Loucy (cell line): ENCODE measurements around the gene ADH1A.

Source experiments
- H2AFZ ChIP-seq: fragments of 200-600 bp; sonication (generic); 2 replicates; pipeline ENCODE4 v1.6.0; 2016; ENCODE audit warnings: antibody characterized with exemption, mild to moderate bottlenecking, low read length, moderate library complexity
- H3F3A ChIP-seq: fragments of 200-600 bp; 2 replicates; pipeline ENCODE4 v1.6.0; 2016; ENCODE audit warnings: antibody characterized with exemption, low read depth, mild to moderate bottlenecking
- H3K27me3 ChIP-seq: fragments of 200-600 bp; sonication (generic); 2 replicates; pipeline ENCODE4 v1.6.1; 2014; ENCODE audit warnings: low read length, mild to moderate bottlenecking; ENCODE audit not compliant: insufficient read depth, poor library complexity, severe bottlenecking
- H3K36me3 ChIP-seq: fragments of 200-600 bp; sonication (generic); 2 replicates; pipeline ENCODE4 v1.6.1; 2016; ENCODE audit warnings: low read length; ENCODE audit not compliant: insufficient read depth
- H3K4me1 ChIP-seq: fragments of 200-600 bp; sonication (generic); 2 replicates; pipeline ENCODE4 v1.5.1; 2014; ENCODE audit warnings: low read length, mild to moderate bottlenecking; ENCODE audit not compliant: insufficient read depth, poor library complexity, severe bottlenecking
- H3K4me2 ChIP-seq: fragments of 200-600 bp; sonication (generic); 2 replicates; pipeline ENCODE4 v1.6.0; 2014; ENCODE audit warnings: antibody characterized with exemption, low read length, low read depth, mild to moderate bottlenecking; ENCODE audit not compliant: poor library complexity, severe bottlenecking
- H3K4me3 ChIP-seq: fragments of 200-600 bp; sonication (generic); 2 replicates; pipeline ENCODE4 v1.5.1; 2014; ENCODE audit warnings: low read length, mild to moderate bottlenecking, mixed read lengths; ENCODE audit not compliant: poor library complexity, severe bottlenecking
- H3K79me2 ChIP-seq: fragments of 200-600 bp; sonication (generic); 2 replicates; pipeline ENCODE4 v1.6.1; 2014; ENCODE audit warnings: low read length; ENCODE audit not compliant: insufficient read depth
- H3K9ac ChIP-seq: fragments of 200-600 bp; sonication (generic); 2 replicates; pipeline ENCODE4 v1.6.0; 2014; ENCODE audit warnings: mild to moderate bottlenecking, low read depth, low read length, moderate library complexity; ENCODE audit not compliant: poor library complexity, severe bottlenecking
- H3K9me2 ChIP-seq: fragments of 200-600 bp; sonication (generic); replicated peaks from 2 replicates; pipeline ENCODE4 v1.6.1; 2016; ENCODE audit warnings: low read depth, low read length, mixed read lengths
- H3K9me3 ChIP-seq: fragments of 200-600 bp; sonication (generic); 2 replicates; pipeline ENCODE4 v1.6.1; 2014; ENCODE audit warnings: mild to moderate bottlenecking, antibody characterized with exemption, low read length, low read depth; ENCODE audit not compliant: insufficient read depth
- H4K20me1 ChIP-seq: fragments of 200-600 bp; sonication (generic); 2 replicates; pipeline ENCODE4 v1.6.0; 2014; ENCODE audit warnings: antibody characterized with exemption, low read length, mild to moderate bottlenecking; ENCODE audit not compliant: insufficient read depth, poor library complexity, severe bottlenecking
- EZH2phosphoT487 ChIP-seq: fragments of 200-600 bp; IDR thresholded peaks from 2 replicates; pipeline ENCODE4 v1.6.1; 2018; ENCODE audit warnings: antibody characterized with exemption, mild to moderate bottlenecking, moderate library complexity, borderline replicate concordance
- TF ChIP-seq, protein P1 (sequence below): fragments of 200-600 bp; sonication (generic); conservative IDR thresholded peaks from 2 replicates; pipeline ENCODE4 v1.5.1; 2014; ENCODE audit warnings: mild to moderate bottlenecking, antibody characterized with exemption, low read length

The ADH1A gene

DNA sequence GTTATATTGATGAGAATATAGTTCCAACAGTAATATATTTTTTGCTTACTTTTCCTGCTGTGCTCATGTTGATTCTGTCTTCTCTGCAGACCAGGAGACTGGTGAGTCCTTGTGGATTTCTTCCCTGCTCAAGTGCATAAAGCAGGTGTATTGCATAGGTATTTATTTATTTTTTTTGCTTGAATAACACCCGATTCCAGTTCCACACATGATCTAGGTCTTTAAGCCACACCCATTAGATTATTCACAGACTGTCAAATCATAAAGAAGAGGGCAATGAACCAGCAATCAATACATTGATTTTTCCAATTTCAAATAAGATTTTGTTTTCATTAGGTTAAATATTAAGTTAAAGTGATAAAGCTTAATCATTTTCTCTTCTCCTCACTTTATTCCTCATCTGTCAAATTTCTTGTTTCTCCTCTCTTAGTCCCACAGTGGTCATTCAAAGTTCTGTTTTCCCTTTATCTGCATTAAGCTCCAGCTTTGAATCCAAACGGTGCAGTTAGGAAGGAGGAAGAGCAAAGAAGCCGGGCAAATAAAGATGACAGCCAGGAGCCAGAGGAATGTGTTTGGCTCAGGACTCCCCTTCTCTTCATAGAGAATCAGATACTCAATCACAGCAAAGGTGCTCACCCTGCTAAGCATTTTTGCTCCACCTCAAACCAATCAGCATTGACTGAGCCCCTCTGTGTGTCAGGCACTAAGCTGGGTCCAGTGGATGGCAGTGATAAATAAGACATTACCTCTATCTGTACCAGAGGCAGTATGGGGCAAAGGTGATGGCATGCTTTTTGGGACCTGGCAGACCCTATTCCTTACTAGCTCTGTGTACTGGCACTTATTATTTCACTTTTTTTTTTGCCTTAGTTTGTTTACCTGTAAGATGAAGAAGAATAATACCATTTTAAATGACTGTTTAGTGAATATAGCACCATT lies at the start of gene ADH1A:
Gene ADH1A (minus strand): TSS at position 138 of the 939 bp plus-strand sequence. CDS start 71 bp downstream, at position 67.
- no peaks in the 10 kb centered on the region for H3K9me2 ChIP-seq
- H4K20me1 ChIP-seq: no peaks in the 10 kb centered on the region
- no peak within 1 kb of the TSS for H3K4me3 ChIP-seq
- TF ChIP-seq, protein P1, sequence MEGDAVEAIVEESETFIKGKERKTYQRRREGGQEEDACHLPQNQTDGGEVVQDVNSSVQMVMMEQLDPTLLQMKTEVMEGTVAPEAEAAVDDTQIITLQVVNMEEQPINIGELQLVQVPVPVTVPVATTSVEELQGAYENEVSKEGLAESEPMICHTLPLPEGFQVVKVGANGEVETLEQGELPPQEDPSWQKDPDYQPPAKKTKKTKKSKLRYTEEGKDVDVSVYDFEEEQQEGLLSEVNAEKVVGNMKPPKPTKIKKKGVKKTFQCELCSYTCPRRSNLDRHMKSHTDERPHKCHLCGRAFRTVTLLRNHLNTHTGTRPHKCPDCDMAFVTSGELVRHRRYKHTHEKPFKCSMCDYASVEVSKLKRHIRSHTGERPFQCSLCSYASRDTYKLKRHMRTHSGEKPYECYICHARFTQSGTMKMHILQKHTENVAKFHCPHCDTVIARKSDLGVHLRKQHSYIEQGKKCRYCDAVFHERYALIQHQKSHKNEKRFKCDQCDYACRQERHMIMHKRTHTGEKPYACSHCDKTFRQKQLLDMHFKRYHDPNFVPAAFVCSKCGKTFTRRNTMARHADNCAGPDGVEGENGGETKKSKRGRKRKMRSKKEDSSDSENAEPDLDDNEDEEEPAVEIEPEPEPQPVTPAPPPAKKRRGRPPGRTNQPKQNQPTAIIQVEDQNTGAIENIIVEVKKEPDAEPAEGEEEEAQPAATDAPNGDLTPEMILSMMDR: no peak
- no peak for TF ChIP-seq EZH2phosphoT487
- H2AFZ ChIP-seq: no peak within 1 kb of the TSS
- no peak within 1 kb of the TSS for H3K4me2 ChIP-seq
- no peak within 1 kb of the TSS for H3K9ac ChIP-seq
- no peaks in the 10 kb centered on the region for H3F3A ChIP-seq
- H3K27me3 ChIP-seq: no peaks in the 10 kb centered on the region
- no peaks in the 10 kb centered on the region for H3K9me3 ChIP-seq
- no peaks in the 10 kb centered on the region for H3K79me2 ChIP-seq
- no peaks in the 10 kb centered on the region for H3K36me3 ChIP-seq
- no peaks in the 10 kb centered on the region for H3K4me1 ChIP-seq

GRCh38 chr4:99339172-99339571 lies 48.4 kb upstream of the ADH1A start:
- Histone ChIP-seq H3K9ac (no peak overlapping the region), H3K4me3 (no peak overlapping the region), H3K27me3 (no peaks in the 10 kb centered on the region), H3K79me2 (no peaks in the 10 kb centered on the region), H3K36me3 (no peaks in the 10 kb centered on the region), H2AFZ (no peak overlapping the region), H4K20me1 (no peaks in the 10 kb centered on the region), H3K9me2 (no peaks in the 10 kb centered on the region), H3K4me1 (no peaks in the 10 kb centered on the region), H3K4me2 (no peak overlapping the region), H3F3A (no peaks in the 10 kb centered on the region), H3K9me3 (no peaks in the 10 kb centered on the region)
- TF ChIP-seq, protein P1: no peak
- no peak for TF ChIP-seq EZH2phosphoT487

- H3K4me3 ChIP-seq: no peak overlapping the region
- no peak overlapping the region for H2AFZ ChIP-seq
- no peaks in the 10 kb centered on the region for H3K36me3 ChIP-seq
- no peaks in the 10 kb centered on the region for H3K4me1 ChIP-seq
- H3K27me3 ChIP-seq: no peaks in the 10 kb centered on the region
- no peaks in the 10 kb centered on the region for H4K20me1 ChIP-seq
- no peak overlapping the region for H3K4me2 ChIP-seq
- H3K9ac ChIP-seq: no peak overlapping the region
- H3K9me2 ChIP-seq: no peaks in the 10 kb centered on the region
- TF ChIP-seq, protein P1: no peak
- TF ChIP-seq EZH2phosphoT487: no peak
- no peaks in the 10 kb centered on the region for H3K9me3 ChIP-seq
- H3F3A ChIP-seq: no peaks in the 10 kb centered on the region
- no peaks in the 10 kb centered on the region for H3K79me2 ChIP-seq
Measured at GRCh38 chr4:99336553-99336952, 45.8 kb upstream of the ADH1A start.
